Loucy (cell line): ENCODE data around the gene TRIM63.

Experiments used
- H2AFZ ChIP-seq: fragments of 200-600 bp; sonication (generic); 2 replicates; pipeline ENCODE4 v1.6.0; 2016; ENCODE audit warnings: antibody characterized with exemption, mild to moderate bottlenecking, low read length, moderate library complexity
- H3F3A ChIP-seq: fragments of 200-600 bp; 2 replicates; pipeline ENCODE4 v1.6.0; 2016; ENCODE audit warnings: antibody characterized with exemption, low read depth, mild to moderate bottlenecking
- H3K27me3 ChIP-seq: fragments of 200-600 bp; sonication (generic); 2 replicates; pipeline ENCODE4 v1.6.1; 2014; ENCODE audit warnings: low read length, mild to moderate bottlenecking; ENCODE audit not compliant: insufficient read depth, poor library complexity, severe bottlenecking
- H3K36me3 ChIP-seq: fragments of 200-600 bp; sonication (generic); 2 replicates; pipeline ENCODE4 v1.6.1; 2016; ENCODE audit warnings: low read length; ENCODE audit not compliant: insufficient read depth
- H3K4me1 ChIP-seq: fragments of 200-600 bp; sonication (generic); 2 replicates; pipeline ENCODE4 v1.5.1; 2014; ENCODE audit warnings: low read length, mild to moderate bottlenecking; ENCODE audit not compliant: insufficient read depth, poor library complexity, severe bottlenecking
- H3K4me2 ChIP-seq: fragments of 200-600 bp; sonication (generic); 2 replicates; pipeline ENCODE4 v1.6.0; 2014; ENCODE audit warnings: antibody characterized with exemption, low read length, low read depth, mild to moderate bottlenecking; ENCODE audit not compliant: poor library complexity, severe bottlenecking
- H3K4me3 ChIP-seq: fragments of 200-600 bp; sonication (generic); 2 replicates; pipeline ENCODE4 v1.5.1; 2014; ENCODE audit warnings: low read length, mild to moderate bottlenecking, mixed read lengths; ENCODE audit not compliant: poor library complexity, severe bottlenecking
- H3K79me2 ChIP-seq: fragments of 200-600 bp; sonication (generic); 2 replicates; pipeline ENCODE4 v1.6.1; 2014; ENCODE audit warnings: low read length; ENCODE audit not compliant: insufficient read depth
- H3K9ac ChIP-seq: fragments of 200-600 bp; sonication (generic); 2 replicates; pipeline ENCODE4 v1.6.0; 2014; ENCODE audit warnings: mild to moderate bottlenecking, low read depth, low read length, moderate library complexity; ENCODE audit not compliant: poor library complexity, severe bottlenecking
- H3K9me2 ChIP-seq: fragments of 200-600 bp; sonication (generic); replicated peaks from 2 replicates; pipeline ENCODE4 v1.6.1; 2016; ENCODE audit warnings: low read depth, low read length, mixed read lengths
- H3K9me3 ChIP-seq: fragments of 200-600 bp; sonication (generic); 2 replicates; pipeline ENCODE4 v1.6.1; 2014; ENCODE audit warnings: mild to moderate bottlenecking, antibody characterized with exemption, low read length, low read depth; ENCODE audit not compliant: insufficient read depth
- H4K20me1 ChIP-seq: fragments of 200-600 bp; sonication (generic); 2 replicates; pipeline ENCODE4 v1.6.0; 2014; ENCODE audit warnings: antibody characterized with exemption, low read length, mild to moderate bottlenecking; ENCODE audit not compliant: insufficient read depth, poor library complexity, severe bottlenecking
- EZH2phosphoT487 ChIP-seq: fragments of 200-600 bp; IDR thresholded peaks from 2 replicates; pipeline ENCODE4 v1.6.1; 2018; ENCODE audit warnings: antibody characterized with exemption, mild to moderate bottlenecking, moderate library complexity, borderline replicate concordance
- TF ChIP-seq, protein P1 (sequence below): fragments of 200-600 bp; sonication (generic); conservative IDR thresholded peaks from 2 replicates; pipeline ENCODE4 v1.5.1; 2014; ENCODE audit warnings: mild to moderate bottlenecking, antibody characterized with exemption, low read length

Gene TRIM63

DNA sequence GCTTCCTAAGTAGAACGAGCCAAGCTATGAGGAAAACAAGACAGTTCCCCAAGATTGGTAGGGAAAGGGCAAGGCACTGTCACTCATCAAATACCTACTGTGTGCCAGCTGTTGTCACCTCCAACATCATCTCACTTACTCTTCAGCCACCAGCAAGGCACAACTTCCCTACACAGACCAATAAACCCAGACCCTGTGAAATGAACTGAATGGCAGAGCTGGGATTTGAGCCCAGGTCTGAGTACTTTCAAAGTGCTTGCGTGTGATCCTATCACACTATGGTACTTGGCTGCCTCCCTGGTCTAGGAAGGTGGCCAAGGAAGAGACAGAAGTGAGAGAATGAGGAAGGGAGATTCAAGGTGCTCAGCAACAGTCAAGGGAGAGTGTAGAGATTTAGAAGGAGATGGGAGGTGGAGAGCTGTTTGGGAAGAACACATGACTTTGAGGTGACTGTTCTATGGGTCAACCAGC lies 16.7 kb upstream of the TRIM63 start:
- no peaks in the 10 kb centered on the region for H3K27me3 ChIP-seq
- no peak overlapping the region for H3K9ac ChIP-seq
- H3K79me2 ChIP-seq: no peaks in the 10 kb centered on the region
- no peaks in the 10 kb centered on the region for H3K36me3 ChIP-seq
- H3K9me2 ChIP-seq: no peaks in the 10 kb centered on the region
- H3K4me2 ChIP-seq: no peak overlapping the region
- H3K9me3 ChIP-seq: no peaks in the 10 kb centered on the region
- no peak for TF ChIP-seq EZH2phosphoT487
- TF ChIP-seq, protein P1, sequence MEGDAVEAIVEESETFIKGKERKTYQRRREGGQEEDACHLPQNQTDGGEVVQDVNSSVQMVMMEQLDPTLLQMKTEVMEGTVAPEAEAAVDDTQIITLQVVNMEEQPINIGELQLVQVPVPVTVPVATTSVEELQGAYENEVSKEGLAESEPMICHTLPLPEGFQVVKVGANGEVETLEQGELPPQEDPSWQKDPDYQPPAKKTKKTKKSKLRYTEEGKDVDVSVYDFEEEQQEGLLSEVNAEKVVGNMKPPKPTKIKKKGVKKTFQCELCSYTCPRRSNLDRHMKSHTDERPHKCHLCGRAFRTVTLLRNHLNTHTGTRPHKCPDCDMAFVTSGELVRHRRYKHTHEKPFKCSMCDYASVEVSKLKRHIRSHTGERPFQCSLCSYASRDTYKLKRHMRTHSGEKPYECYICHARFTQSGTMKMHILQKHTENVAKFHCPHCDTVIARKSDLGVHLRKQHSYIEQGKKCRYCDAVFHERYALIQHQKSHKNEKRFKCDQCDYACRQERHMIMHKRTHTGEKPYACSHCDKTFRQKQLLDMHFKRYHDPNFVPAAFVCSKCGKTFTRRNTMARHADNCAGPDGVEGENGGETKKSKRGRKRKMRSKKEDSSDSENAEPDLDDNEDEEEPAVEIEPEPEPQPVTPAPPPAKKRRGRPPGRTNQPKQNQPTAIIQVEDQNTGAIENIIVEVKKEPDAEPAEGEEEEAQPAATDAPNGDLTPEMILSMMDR: no peak
- no peaks in the 10 kb centered on the region for H4K20me1 ChIP-seq
- no peaks in the 10 kb centered on the region for H3K4me1 ChIP-seq
- H3K4me3 ChIP-seq: no peak overlapping the region
- no peaks in the 10 kb centered on the region for H3F3A ChIP-seq
- no peak overlapping the region for H2AFZ ChIP-seq

DNA sequence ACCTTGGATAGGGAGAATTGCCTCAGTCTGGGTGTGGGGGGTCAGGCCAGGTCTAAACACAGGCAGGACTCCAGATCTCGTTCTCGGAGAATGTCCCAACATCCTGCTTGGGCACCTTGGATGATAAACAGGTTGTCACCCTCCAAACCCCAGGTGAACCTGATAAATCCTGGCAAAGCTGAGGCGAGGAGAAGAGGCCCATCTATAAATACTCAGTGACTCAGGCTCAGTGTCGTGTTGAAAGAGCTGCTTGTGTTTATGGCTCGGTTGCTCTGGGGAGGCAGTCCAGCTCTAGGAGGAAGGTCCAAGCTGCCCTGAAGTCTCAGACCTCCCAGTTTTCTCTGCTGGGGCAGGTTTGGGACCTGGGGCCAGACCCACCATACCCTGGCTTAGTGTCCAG lies 15.8 kb upstream of the TRIM63 start:
- Histone ChIP-seq H3K9me3 (no peaks in the 10 kb centered on the region), H3K9ac (no peak overlapping the region), H3K4me2 (no peak overlapping the region), H3K27me3 (no peaks in the 10 kb centered on the region), H3K79me2 (no peaks in the 10 kb centered on the region), H2AFZ (no peak overlapping the region), H3K4me1 (no peaks in the 10 kb centered on the region), H3F3A (no peaks in the 10 kb centered on the region), H4K20me1 (no peaks in the 10 kb centered on the region), H3K4me3 (no peak overlapping the region), H3K36me3 (no peaks in the 10 kb centered on the region), H3K9me2 (no peaks in the 10 kb centered on the region)
- no peak for TF ChIP-seq EZH2phosphoT487
- TF ChIP-seq, protein P1: no peak

DNA sequence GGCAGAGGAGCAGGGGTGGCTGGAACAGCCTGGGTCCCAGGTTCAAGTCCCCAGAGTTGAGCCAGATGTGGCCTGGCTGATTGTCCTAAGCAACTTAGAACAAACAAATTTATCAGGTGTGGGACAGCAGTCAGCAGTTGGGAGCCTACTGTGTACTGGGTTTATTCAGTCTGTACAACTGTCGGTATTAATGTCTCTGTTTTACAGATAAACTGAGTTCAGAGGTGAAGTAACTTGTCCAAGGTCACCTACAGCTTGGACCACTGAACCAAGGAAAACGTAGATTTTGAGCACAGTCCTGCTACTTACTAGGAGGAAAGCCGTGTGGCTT lies 14.6 kb upstream of the TRIM63 start:
- Histone ChIP-seq H3K9ac (no peak overlapping the region), H3F3A (no peaks in the 10 kb centered on the region), H2AFZ (no peak overlapping the region), H3K36me3 (no peaks in the 10 kb centered on the region), H3K4me3 (no peak overlapping the region), H3K4me1 (no peaks in the 10 kb centered on the region), H3K27me3 (no peaks in the 10 kb centered on the region), H3K9me3 (no peaks in the 10 kb centered on the region), H4K20me1 (no peaks in the 10 kb centered on the region), H3K9me2 (no peaks in the 10 kb centered on the region), H3K4me2 (no peak overlapping the region), H3K79me2 (no peaks in the 10 kb centered on the region)
- TF ChIP-seq EZH2phosphoT487: no peak
- TF ChIP-seq, protein P1: no peak
